ENCODE results near the gene HMGN4.
A peak's percentile ranks its signal among the peaks of the same experiment; 100 is the strongest.

The HMGN4 gene

DNA sequence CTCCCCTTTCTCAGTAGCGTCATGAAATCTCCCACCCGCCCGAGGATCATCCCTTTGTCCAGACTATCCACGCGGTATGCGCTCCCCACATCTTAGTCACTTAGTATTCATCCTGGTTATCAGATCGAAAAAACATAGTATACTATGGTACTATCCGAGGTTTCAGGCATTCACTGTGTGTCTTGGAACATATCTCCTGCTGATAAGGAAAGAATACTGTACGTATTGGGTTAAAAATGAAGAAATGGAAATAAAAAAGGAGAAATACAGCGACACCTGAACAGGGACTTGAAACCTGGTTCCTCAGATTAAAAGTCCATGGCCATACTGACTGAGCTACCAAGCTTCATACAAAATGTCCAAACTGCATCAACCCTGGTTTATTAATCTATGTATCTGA lies 14.0 kb downstream of the HMGN4 start:
- DNase-seq (ENCODE audit: low read depth) = no peak

DNA sequence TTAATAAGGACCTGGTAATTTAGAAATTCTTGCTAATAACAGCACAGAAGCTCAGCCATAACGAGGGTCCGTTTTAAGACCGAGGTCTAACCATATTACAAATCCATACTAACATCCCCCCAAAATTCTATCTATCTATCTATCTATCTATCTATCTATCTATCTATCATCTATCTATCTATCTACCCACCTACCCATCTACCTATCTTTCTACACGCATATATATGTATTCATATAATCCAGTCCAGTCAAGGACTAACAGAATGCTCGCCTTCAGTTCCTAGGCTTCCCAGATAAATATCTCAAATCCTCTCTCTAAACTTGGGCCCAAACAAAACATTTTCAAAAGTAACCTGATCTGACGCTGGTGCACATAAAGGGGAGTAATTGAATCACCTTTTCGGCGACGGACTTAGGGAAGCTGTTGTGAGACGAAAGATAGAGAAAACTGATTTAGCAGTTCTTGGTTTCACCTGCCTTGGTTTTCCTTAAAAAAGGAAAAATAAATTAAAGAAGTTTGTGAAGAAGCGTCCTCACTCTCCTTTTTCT lies 14.5 kb downstream of the HMGN4 start:
- no peak for DNase-seq (ENCODE audit: low read depth)

DNA sequence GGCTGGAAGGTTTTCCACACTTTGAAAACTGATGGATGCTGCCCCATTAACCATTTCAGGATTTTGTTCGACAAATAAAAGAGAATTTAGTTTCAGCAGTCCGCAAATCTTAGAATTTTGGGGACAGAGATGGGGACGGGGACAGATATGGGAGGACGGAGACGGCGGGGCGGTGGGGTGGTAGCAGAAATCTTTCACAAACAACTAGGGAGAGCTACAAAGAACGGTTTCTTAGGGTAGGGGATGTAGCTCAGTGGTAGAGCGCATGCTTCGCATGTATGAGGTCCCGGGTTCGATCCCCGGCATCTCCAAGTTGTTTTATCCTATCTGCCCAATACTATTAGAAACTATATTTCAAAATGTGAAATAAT lies 15.1 kb downstream of the HMGN4 start:
- DNase-seq (ENCODE audit: low read depth) = no peak

DNA sequence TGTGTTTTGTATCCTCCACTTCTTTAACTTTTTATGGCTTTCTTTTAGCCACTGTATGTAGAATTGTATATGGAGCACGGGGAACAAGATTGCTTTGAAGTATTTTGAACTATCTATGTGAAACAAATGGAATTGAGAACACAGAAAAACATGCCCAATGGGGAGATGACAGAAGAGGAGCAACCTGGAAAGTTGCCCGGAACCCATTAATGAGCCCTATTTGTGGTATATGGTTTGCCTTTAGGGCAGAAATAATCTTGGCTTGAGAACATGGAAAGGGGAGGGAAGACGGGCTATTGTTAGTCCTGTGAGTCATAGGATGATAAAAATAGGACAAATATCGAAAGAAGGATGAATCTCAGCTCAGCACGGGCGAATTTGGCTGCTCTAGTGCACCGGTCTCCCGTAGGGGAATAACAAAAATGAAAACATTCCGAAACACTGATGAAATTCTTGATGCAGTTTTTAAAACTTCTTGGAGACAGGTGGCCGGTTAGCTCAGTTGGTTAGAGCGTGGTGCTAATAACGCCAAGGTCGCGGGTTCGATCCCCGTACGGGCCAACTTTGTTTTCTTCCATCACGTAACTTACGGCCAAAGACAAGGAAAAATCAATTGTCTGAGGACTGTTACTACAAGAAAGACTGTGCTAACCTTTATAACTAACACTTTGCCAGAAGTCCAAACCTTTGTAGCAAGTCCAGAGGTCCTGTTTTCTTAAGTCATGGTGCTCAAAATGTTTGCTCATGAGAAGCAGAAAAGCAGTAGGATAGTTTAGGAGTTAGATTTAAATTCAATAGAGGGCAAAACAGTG lies 15.7 kb downstream of the HMGN4 start:
- DNase-seq (ENCODE audit: low read depth) = peak; percentile 95

DNA sequence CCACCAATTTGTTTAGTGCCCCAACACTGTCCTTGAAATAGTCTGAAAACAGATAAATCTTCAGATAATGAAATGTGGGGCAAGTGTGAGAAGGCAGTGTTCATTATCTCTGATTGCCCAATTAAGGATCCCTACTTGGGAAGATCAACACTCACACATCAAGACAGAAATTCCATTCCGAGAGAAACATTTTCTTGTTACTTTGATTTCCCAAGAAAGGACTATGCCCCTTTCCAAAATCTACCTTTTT lies 16.2 kb downstream of the HMGN4 start:
- no peak for DNase-seq (ENCODE audit: low read depth)

DNA sequence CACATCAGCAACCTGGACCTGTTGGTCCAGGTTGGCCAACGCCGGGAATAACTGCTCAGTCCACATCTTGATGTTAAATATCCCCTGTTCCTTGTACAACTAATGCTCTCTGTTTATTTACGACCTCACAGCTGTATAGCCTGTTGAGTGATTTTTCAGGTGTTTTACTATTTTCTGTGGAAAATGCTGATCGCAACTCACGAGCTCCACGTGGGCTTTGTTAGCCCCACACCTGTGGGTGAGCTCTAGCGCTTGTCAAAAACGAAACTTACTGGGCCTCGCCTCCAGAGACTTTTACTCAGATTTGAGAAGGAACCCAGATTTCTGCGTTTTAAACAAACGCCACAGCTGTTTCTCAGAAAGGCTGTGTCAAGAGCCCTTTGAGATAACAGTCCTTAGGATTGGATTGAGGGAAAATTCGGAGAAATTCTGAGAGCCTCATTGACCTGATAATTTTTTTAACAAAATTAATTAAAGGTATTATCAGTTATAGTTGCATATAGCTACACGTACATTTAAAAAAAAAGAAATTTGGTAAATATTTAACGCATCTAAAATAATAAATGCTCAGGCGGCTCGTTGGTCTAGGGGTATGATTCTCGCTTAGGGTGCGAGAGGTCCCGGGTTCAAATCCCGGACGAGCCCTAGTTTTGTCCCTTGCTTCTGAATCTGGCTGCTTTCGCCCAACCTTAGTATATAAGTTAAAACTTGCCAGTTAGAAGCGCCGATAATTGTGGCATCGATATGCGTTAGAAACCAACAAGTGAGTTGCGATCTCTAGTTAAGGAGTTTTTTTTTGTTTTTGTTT lies 16.7 kb downstream of the HMGN4 start:
- no peak for DNase-seq (ENCODE audit: low read depth)

DNA sequence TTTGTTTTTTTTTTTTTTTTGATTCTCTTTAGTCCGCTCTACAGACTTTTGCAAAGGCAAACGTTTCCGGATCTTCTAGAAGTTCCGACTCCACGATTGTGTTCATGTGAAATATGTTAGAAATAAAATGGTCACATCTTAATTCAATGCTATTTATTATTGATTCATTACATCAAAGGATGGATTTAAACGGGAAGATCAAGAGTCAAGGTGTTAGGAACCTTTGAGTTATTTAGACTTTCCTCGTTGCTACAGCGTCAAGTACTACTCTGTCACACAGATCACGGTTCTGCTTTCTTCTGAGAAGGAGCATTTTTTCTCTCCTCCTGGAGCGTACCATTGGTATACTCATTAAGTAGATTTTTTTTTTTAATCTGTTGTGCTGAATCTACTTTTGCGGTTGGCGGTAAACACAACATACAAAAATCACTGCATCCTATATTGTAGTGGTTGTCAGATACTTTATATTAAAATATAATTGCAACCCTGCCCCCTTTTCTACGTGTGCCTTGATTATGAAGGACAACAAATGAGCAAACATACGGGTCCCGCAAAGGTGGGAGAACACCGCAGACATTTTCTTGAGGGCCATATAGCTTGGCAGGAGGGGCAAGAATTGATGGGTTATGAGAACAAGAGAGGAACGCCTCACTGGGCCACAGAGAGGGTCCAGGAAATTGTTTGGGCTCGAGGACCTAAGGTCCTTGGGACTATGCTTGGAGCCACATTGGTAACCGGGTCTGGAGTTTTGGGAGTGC lies 17.5 kb downstream of the HMGN4 start:
- DNase-seq (ENCODE audit: low read depth) = no peak

DNA sequence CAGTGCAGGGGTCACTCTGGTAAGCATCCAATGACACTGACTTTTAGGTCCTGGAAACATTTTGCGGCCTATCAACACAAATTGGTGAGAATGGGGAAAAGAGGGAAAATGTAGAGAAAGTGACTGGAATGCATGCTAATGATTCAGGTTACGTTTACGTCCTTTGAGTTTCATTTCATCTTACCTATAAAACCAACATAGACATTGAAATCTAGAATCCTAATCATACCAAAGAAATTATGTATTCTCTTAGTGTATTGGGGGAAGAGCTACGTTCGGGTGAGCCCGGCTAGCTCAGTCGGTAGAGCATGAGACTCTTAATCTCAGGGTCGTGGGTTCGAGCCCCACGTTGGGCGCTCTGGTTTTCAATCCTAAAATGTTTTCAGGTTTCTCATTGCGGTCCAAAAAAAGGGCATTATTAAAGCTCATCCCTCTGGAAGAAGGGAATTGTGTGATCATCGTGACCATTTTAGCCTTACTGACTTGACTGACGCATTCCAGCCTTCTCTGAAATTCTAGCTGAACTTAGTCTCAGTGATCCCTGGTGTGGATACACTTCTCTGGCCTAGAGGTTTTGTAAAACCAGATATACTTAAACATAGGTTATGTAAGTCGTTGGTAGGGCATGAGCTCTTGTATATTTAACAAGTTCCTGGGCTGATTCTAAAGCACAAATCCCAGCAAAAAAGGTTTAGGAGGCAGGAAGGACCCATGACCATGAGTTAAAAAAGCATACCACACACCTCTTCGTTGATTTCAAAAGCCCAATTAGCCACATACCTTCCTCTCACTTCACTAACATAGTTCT lies 18.3 kb downstream of the HMGN4 start:
- DNase-seq (ENCODE audit: low read depth) = peak; percentile 83

DNA sequence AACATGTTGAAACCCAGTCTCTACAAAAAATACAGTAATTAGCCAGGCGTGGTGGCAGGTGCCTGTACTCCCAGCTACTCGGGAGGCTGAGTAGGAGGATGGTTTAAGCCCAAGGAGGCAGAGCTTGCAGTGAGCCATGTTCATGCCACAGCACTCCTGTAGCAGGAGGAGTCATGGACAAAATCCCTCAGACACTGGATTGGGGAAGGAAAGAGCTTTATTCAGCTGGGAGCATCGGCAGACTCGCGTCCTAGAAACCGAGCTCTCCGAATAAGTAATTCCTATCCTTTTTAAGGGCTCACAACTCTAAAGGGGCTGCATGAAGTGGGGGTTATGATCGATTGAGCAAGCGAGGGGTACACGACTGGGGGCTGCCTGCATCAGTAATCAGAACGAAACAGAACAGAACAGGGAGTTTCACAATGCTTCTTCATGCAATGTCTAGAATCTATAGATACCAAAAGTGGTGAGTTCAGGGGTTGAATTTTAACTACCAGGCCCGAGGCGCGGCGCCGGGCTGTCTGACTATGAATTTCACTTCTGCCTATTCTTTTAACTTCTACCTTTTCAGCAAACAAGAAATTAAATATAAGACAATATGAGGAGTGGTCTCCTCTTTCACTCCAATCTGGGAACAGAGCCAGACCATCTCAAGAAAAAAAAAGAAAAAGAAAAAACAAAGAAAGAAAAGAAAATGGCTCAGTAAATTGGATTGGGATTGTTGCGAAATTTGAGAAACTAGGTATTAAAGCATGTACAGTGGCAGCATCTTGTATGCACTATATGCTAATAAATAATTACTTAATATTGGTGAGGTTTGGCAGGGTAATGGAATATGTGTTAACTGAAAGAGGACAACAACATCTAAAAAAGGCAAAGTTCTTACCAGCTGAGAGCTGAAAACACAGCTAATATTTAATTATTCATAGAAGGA lies 23.6 kb downstream of the HMGN4 start:
- no peak for DNase-seq (ENCODE audit: low read depth)

DNA sequence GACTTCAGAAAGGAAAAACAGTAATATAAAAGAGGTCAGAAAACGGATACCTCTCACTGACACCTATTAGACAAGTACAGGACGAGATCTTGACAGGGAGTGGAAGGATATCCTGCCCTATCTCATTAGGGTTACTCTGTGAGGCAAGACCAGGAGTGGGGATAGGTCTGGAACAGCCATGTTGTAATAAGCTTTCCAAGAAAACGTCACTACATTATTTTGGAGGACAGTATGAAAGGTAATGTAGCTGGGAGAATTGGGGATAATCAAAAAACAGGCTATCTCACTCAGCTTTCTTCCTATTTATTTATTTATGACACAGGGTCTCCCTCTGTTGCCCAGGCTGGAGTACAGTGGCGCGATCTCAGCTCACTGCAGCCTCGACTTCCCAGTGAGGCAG lies 25.3 kb downstream of the HMGN4 start:
- no peak for DNase-seq (ENCODE audit: low read depth)

DNA sequence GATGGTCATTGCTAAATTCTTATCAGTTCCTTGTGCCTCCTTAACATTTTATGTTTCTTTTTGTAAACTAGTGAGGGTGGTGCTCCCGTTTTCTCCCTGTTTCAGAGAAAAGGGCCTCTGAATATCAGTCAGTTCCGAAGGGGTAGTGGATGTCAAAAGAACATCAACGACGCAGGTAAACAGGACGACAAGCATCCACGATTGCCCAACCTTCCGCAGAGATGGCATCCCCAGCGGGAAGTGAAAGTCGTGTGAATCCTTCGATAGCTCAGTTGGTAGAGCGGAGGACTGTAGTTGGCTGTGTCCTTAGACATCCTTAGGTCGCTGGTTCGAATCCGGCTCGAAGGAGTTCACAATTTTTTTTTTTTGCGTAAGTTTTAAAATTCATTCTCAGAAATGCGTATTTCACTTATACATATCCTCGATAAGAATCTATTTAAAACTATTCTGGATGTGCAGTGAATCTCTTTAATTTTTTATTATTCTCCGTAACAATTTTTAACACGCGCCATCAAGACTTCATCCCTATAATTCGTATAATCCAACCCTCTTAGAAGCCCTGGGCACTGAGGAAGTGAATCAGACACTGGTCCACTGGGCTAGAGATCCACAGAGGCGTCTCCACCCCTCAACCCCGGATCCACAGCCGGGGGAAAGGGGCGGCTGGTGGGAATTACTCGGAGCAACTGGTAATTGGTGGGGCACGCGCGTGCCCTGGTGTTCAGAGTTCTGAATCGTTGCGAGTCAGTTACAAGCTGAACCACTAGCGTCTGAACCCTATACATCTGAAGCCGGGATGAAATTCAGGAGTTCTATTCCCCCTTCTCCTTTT lies 30.7 kb downstream of the HMGN4 start:
- peak; percentile 91 for DNase-seq (ENCODE audit: low read depth)

DNA sequence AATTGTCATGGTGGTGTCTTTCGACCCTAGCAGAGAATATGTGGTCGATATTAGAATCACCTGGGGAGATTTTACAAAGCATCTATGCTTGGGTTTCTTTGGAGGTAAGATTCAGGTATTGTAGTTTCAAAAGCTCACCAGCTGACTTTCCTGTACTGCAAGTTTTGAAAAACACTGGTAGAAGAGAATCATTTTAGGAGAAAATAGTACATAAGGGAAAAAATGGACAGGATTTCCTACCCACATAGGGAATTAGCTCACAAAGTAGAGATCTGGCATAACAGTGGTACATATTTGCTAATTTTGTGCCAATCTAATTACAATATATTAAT lies 31.2 kb downstream of the HMGN4 start:
- DNase-seq (ENCODE audit: low read depth) = no peak

DNA sequence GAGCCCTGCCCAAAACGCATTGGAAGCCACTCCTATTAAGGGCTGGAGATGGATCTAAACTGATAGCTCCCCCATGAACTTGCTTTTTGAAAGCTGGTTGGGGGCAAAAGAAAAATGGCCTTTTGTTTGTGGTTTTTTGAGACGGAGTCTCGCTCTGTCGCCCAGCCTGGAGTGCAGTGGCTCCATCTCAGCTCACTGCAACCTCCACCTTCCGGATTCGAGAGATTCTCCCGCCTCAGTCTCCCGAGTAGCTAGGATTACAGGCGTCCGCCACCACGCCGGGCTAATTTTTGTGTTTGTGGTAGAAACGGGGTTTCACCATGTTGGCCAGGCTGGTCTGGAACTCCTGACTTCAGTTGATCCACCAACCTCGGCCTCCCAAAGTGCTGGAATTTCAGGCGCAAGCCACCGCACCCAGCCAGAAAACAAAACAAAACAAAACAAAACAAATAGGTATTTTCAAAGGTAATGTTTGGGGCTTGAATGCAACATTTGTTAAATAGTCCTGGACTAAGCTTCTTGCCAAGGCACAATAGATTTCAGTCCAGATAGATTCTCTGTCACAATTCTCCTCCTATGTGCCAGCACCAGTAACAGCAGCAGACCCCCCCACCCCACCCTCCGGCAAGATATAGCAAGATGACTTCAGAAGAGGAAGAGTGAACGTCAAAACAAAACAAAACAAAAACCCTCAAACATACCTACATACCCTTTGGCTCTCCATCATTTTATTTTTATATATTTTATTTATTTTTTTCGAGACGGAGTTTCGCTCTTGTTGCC lies 32.1 kb downstream of the HMGN4 start:
- no peak for DNase-seq (ENCODE audit: low read depth)

DNA sequence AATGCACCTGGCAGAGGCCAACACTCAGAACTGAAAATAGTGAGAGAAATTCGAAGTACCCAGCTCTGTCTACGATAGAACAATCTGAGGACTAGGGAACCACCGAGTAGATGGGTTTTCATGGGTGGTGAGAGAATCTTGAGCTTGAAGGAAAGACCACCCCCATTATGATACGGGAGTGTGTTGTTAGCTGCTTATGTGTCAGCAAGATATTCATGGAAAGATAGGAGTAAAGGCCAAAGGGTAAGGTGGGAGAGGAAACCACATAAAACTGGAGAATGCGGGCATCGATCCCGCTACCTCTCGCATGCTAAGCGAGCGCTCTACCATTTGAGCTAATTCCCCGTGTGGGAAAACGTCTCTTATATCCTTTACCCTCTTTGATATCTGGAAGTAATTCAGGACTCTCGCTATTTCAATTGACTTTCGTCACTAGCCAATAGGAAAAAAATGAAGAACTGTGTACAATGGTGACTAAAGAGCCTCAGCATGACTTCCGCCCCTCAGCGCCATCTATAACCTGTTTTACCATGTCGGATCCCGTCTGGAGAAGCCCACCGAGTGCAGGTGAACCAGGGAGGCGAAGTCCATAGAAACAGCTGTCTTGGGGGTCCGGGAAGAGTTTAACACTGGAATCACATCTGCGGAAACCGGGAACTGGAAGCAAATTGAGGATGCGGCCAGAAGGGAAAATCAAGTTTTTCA lies 33.6 kb downstream of the HMGN4 start:
- DNase-seq (ENCODE audit: low read depth) = peak; percentile 81

DNA sequence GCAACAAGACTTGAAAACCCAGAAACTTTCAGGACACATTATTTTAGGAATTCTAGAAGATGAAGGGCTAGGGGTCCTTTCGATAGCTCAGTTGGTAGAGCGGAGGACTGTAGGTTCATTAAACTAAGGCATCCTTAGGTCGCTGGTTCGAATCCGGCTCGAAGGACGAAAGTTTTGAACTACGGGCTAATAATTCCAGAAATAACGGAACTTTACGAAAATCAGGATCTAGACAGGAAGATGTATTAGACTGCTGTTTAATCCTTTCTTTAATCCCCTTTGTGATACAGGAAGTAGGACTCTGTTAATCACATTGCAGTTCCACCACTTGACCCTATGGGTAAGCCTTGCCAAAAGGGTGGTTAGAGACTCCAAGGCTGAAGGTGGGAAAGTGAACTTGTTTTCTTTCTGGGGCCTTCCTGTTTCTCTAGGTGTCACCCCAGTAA lies 37.4 kb downstream of the HMGN4 start:
- no peak for DNase-seq (ENCODE audit: low read depth)

DNA sequence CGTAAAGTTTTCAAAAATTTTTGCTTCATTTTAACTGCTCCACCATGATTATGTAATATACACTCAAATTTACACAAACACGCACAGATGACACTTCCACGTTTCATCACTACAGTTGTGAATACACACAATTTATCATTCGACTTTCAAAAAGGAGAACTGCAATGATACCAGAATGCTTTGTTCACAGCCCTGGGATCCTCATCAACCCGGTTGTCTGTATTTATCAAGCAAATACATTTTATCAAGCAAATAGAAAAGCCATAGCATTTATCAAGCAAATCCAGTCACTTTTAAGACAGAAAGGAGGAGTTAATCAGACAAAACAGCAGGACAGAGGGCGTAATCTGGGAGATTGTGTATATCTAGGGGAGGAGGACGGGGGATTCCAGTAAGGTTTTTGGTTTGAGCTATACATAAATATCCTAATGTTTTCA lies 38.3 kb downstream of the HMGN4 start:
- no peak for DNase-seq (ENCODE audit: low read depth)

DNA sequence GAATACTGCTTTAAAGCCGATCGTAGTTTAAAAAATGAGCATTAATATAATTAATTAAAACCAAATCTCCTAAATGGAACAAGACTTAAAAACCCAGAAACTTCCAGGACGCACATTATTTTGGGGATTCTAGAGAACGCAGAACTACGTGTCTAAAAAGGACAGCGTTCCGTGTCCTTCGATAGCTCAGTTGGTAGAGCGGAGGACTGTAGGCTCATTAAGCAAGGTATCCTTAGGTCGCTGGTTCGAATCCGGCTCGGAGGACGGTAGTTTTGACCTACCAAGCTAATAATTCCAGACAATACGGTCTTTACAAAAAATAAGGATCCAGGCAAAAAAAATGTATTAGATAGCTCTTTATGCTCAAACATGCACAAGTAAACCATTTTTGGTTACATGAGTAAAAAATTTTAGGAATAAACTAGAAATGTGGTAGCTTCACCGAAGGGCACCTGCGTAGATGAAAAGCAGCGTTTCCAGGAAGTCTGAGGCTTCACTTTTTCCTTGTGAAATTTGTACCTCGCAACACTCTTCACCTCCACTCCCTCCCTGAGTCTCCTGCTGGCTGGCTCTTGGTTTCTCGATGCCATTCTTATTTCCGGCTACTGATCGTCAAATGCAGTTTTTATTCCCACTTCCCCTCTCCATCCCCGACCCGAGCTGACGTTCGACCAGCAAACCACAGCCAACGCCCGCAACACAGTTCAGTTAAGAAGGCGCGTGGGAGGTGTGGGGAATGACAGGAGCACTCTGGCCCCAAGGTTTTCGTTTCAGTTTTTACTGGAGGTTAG lies 39.0 kb downstream of the HMGN4 start:
- peak; percentile 87 for DNase-seq (ENCODE audit: low read depth)

DNA sequence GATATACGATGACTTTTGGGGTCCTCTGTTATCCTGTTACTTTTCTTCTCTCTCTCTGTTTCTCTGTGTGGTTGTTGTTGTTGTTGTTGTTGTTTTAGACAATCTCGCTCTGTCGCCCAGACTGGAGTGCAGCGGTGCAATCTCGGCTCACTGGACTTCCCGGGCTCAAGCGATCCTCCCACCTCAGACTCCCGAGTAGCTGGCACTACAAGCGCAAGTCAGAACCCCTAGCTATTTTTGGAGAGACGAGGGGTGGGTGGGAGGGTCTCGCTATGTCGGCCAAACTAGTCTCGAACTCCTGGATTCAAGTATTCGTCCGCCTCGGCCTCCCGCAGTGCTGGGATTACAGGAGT lies 39.5 kb downstream of the HMGN4 start:
- no peak for DNase-seq (ENCODE audit: low read depth)
